Measurements from ENCODE around the gene MCRIP2. TPM values are rescaled to one million over a fixed set of nuclear protein-coding genes. Genes with fewer than 3 reads are reported as not detected.

MCRIP2 gene
- total RNA-seq, 6 experiments from 2014 or later = 48.8 to 130 (median 76.7) TPM

DNA sequence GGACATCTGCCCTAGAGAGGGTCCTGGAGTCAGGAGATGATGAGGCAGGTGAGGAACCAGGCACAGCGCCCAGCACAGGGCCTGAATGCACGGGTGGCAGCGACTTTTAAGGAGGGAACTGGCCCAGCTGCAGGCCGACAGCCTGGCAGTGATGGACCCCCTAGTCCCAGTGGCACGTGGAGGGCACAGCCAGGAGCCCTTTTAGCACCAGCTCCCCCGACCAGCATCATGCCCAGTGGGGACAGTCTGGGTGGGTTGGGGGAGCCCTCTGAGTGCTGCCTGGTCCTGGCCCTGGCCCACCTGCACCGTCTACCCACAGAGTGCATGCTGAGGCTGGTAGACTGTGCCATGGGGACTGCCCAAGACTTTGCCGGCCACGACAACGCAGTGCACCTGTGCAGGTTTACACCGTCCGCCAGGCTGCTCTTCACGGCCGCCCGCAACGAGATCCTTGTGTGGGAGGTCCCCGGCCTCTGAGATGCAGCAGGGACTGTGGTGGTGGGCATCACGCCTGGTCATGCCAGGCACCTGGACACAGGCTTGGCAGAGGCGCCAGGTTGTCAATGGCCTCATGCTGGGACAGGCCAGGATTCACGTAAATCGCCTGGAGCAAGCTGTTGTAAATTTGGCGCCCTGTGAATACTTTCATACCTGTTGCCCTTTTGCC lies 25.6 kb downstream of the MCRIP2 start:
- Histone ChIP-seq H3K36me3 (peaks cover 0 to 28% (median 10%) of the 10 kb centered on the region in 4 donors), H3K27me3 (no peaks in the 10 kb centered on the region), H3K4me1 (peaks cover 0 to 15% (median 3%) of the 10 kb centered on the region in 4 donors), H3K9me3 (no peaks in the 10 kb centered on the region), H3K27ac (peak overlapping the region in 1 of 3 donors; percentile 65), H3K4me3 (peak overlapping the region in 1 of 3 donors; percentile 97)
- TF ChIP-seq, protein P1, sequence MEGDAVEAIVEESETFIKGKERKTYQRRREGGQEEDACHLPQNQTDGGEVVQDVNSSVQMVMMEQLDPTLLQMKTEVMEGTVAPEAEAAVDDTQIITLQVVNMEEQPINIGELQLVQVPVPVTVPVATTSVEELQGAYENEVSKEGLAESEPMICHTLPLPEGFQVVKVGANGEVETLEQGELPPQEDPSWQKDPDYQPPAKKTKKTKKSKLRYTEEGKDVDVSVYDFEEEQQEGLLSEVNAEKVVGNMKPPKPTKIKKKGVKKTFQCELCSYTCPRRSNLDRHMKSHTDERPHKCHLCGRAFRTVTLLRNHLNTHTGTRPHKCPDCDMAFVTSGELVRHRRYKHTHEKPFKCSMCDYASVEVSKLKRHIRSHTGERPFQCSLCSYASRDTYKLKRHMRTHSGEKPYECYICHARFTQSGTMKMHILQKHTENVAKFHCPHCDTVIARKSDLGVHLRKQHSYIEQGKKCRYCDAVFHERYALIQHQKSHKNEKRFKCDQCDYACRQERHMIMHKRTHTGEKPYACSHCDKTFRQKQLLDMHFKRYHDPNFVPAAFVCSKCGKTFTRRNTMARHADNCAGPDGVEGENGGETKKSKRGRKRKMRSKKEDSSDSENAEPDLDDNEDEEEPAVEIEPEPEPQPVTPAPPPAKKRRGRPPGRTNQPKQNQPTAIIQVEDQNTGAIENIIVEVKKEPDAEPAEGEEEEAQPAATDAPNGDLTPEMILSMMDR (IDR thresholded peaks at IDR 0.05) = no peak
- TF ChIP-seq POLR2A (IDR thresholded peaks at IDR 0.05) = no peak
- ATAC-seq (no peak), DNase-seq (no peak)
- WGBS (ENCODE audit: insufficient coverage, low coverage, low lambda C conversion rate, missing lambda C conversion rate) = 52% methylated on average over 4 of the region's 22 CpGs
- intact Hi-C loops (cut with DNase I) = no loop called here

DNA sequence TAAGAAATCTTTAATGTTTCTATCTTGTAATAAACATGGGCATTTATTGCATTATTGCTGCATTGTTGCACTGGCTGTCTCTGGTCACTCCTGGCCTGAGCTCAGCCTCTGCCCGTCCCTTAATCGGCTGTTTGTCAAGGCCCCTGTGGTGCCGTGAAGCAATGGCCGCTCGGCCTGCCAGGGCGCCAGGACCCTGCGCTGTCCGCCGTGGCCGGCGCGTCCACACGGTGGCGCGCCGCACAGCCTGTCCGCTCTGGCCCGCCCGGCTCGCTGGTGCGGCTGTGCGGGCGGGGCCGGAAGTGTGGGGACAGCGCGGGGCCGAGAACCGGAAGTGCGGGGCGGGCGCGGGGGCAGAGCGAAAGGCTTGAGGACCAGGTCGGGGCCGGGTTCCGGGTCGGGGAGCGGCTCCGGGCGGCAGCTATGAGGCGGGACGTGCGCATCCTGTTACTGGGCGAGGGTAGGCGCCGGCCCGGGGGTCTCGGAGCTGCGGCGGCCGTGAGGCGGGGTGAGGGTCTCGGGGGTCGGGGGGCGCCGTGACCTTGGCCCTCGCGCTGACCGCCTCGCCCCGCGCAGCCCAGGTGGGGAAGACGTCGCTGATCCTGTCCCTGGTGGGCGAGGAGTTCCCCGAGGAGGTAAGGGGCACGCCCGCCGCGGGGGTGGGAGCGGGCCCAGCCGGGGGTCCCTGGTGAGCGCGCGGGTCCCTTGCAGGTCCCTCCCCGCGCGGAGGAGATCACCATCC lies 26.3 kb downstream of the MCRIP2 start, which contains the start of gene RHOT2:
RHOT2 (plus strand) TSS at position 353 of the 739 bp plus-strand sequence; CDS start at position 421, 68 bp downstream.
- peak within 1 kb of the TSS; percentile 56 to 82 (median 65) for H3K27ac ChIP-seq
- intact Hi-C loops (cut with DNase I) = no loop called here

DNA sequence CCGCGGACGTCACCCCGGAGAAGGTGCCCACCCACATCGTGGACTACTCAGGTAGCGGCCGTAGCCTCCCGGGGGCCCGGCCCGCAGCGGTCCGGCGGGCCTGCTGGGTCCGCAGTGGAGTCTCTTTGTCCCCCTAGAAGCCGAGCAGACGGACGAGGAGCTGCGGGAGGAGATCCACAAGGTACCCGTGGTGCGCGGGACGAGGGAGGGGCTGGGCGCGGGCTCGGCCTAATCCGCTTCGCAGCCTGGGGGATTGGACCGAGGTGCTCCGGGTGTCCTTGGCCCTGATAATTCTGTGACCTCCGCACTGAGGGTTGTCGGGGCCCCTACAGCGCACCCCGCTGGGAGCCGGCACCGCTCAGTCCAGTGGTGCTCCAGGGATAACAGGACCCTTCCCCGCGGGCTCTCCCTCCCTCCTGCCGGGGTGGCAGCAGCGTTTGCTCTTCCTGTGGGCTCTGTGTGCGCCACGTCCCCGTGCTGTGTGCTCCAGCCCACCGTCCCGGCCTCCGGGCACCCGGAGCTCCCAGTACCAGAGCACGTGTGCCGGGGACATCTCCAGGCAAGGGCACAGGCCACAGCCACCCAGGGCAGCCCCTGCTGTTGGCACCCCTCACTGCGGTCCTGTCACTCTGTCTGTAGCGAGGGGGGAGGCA lies 27.0 kb downstream of the MCRIP2 start:
- ATAC-seq (peak in 1 of 4 donors; percentile 5), DNase-seq (no peak)
- Histone ChIP-seq H3K4me3 (peak overlapping the region; percentile 96 to 98 (median 97)), H3K27ac (peak overlapping the region; percentile 56 to 82 (median 65)), H3K4me1 (peaks cover 0 to 15% (median 3%) of the 10 kb centered on the region in 4 donors), H3K9me3 (no peaks in the 10 kb centered on the region), H3K27me3 (no peaks in the 10 kb centered on the region), H3K36me3 (peaks cover 0 to 42% (median 15%) of the 10 kb centered on the region in 4 donors)
- no peak for TF ChIP-seq POLR2A (IDR thresholded peaks at IDR 0.05)
- TF ChIP-seq, protein P1 (IDR thresholded peaks at IDR 0.05) = no peak
- no CpG with 5 or more reads among the region's 50 CpGs for WGBS (ENCODE audit: insufficient coverage, low coverage, low lambda C conversion rate, missing lambda C conversion rate)
- intact Hi-C loops (cut with DNase I) = no loop called here

More for the DNA sequence above, 26.3 kb downstream of the MCRIP2 start, which contains the start of gene RHOT2:
- H3K36me3 ChIP-seq = peaks cover 0 to 35% (median 15%) of the 10 kb centered on the region in 4 donors
- peak within 1 kb of the TSS; percentile 96 to 98 (median 97) for H3K4me3 ChIP-seq
- peaks cover 0 to 15% (median 3%) of the 10 kb centered on the region in 4 donors for H3K4me1 ChIP-seq
- no peaks in the 10 kb centered on the region for H3K27me3 ChIP-seq
- DNase-seq (peak; percentile 93 to 95 (median 94)), ATAC-seq (peak; percentile 93 to 98 (median 94))
- H3K9me3 ChIP-seq = no peaks in the 10 kb centered on the region
- TF ChIP-seq POLR2A (IDR thresholded peaks at IDR 0.05) = peak; percentile 63
- TF ChIP-seq, protein P1 (IDR thresholded peaks at IDR 0.05) = peak; percentile 89 to 95 (median 92)
- 2% methylated on average over 10 of the region's 78 CpGs for WGBS (ENCODE audit: insufficient coverage, low coverage, low lambda C conversion rate, missing lambda C conversion rate)

DNA sequence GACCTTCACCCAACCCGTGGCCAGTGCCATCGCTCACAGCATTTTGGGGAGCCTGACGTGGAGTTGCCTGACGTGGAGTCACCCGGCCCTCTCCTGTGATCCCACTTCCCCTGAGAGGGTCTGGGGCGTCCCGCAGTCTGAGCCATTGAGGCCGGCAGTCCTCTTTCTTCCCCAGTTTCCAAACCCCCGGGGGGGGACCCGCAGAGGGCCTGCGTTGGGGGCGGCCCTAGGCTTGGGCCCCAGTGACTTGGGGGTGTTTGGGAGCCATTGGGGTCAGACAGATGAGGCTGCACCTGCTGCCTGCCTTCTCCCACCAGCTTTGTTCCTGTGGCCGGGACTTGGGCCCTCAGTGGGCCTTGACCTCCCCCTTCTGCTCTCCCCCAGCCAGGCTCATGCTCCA lies 28.0 kb downstream of the MCRIP2 start:
- no CpG with 5 or more reads among the region's 13 CpGs for WGBS (ENCODE audit: insufficient coverage, low coverage, low lambda C conversion rate, missing lambda C conversion rate)
- ATAC-seq (no peak), DNase-seq (no peak)
- no peak for TF ChIP-seq POLR2A (IDR thresholded peaks at IDR 0.05)
- TF ChIP-seq, protein P1 (IDR thresholded peaks at IDR 0.05) = no peak
- Histone ChIP-seq H3K9me3 (no peaks in the 10 kb centered on the region), H3K4me1 (peaks cover 0 to 15% (median 3%) of the 10 kb centered on the region in 4 donors), H3K36me3 (peaks cover 0 to 43% (median 15%) of the 10 kb centered on the region in 4 donors), H3K4me3 (no peak overlapping the region), H3K27ac (no peak overlapping the region), H3K27me3 (no peaks in the 10 kb centered on the region)
- intact Hi-C loops (cut with DNase I) = no loop called here

Data from right lobe of liver (tissue), 6 donors.